HG02571 (cell line): ENCODE results near the gene RPUSD4.

Experiments
- ATAC-seq: cut with Tn5 transposase; IDR thresholded peaks from one replicate; pipeline ENCODE4 v1.9.1; 2021; ENCODE audit warnings: mild to moderate bottlenecking, moderate library complexity; ENCODE audit not compliant: unreplicated experiment

Gene RPUSD4

GRCh38 chr11:126185259-126186024, 26.0 kb downstream of the RPUSD4 start:
- no peak for ATAC-seq

DNA sequence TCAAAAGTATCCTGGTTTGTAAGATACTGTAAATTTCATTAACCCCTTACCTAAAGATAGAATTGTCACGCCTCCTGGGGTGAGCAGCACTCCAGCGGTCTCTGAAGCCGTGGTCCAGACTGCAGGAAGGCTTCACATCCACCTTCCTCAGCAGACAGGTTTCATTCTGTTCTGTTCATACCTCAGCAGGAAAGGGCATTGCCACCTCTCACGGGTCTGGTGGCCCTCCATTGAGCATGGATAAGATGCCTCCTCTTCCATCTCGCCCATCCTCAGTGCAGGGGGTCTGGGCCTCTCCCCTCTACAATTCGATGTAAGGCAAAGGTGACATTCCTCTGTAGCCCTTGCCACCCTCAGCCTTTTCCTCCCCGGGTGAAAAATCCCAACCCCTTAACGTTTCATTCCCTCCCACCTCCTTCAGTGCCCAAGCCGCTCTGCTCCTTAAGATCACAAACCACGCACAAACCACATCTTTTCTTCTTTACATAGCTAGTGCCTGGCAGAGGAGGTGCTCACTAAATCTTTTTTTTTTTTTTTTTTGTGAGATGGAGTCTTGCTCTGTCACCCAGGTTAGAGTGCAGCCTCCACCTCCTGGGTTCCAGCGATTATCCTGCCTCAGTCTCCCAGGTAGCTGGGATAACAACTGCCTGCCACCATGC, 28.5 kb downstream of the RPUSD4 start:
- ATAC-seq, result no peak

- ATAC-seq, result no peak
Observed at GRCh38 chr11:126181939-126182730, 29.3 kb downstream of the RPUSD4 start.

DNA sequence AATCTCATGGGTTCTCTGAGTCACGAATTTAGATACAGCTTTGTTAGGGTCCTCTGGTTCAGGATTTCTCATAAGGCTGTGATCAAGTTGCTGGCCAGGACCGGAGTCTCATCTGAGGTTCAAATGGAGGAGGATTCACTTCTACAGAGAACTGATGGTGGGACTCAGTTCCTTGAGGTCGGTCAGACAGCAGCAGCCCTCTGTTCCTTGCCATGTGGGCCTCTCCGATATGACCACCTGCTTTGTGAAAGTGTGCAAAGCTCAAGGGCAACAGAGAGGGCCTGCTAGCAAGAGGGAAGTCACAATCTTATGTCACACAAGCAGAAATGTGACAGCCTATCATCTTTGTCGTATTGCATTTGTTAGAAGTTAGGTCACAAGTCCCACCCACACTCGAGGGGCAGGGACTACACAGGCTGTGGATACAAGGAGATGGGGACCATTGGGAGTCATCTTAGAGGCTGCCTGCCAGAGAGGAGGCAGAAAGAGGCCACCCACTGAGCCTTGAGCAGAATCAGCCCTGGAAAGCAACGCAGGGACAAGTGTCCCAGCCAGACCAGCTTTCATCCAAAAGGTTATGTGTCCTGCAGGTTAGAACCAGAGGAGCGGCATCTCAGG, 34.5 kb downstream of the RPUSD4 start:
- ATAC-seq, result no peak

DNA sequence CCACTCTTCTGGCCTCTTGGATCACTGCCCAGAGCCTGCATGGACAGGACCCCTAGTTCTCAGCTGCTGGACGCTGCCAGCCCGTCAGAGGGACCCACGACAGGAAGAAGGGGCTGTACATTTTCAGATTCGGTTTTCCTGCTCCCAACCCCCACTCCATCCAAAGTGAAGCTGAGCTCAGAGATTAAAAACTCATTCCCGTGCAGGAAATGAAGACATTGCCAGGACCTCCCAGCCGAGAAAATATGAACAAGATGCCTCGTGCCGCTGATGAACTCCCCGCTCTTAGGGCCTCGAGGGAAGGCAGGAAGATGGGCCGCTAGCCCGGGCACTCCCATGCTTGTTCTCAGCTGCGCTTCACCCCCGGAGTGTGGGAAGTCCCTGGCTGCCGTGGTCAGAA, 36.1 kb downstream of the RPUSD4 start:
- ATAC-seq, result no peak

- no peak for ATAC-seq
Observed at GRCh38 chr11:126174816-126175215, 36.6 kb downstream of the RPUSD4 start.

- no peak for ATAC-seq
Observed at GRCh38 chr11:126173257-126173656, 38.2 kb downstream of the RPUSD4 start.

GRCh38 chr11:126172596-126173038, 38.8 kb downstream of the RPUSD4 start:
- no peak for ATAC-seq

GRCh38 chr11:126169291-126169690, 42.2 kb downstream of the RPUSD4 start:
- ATAC-seq, result no peak

DNA sequence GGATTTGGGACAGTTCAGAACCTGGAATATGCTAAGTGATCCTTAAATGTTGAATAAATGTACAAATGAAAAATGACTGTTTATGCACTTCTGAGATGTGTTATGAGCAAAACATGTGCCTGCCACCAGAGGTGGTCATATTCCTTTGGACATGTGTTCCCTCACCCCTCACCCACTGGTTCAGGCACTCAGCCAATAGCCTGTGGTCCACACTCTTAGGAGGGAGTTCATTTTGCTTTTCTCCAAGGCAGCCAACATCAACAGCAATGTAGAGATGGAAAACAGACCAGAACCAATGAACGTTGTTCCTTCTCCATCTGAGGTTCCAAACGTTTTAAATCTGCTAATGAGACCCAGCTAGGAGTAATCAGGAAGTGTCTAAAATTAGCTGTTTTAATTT, 44.0 kb downstream of the RPUSD4 start:
- ATAC-seq, result no peak

- ATAC-seq, result no peak
Observed at GRCh38 chr11:126166413-126166812, 45.0 kb downstream of the RPUSD4 start.

DNA sequence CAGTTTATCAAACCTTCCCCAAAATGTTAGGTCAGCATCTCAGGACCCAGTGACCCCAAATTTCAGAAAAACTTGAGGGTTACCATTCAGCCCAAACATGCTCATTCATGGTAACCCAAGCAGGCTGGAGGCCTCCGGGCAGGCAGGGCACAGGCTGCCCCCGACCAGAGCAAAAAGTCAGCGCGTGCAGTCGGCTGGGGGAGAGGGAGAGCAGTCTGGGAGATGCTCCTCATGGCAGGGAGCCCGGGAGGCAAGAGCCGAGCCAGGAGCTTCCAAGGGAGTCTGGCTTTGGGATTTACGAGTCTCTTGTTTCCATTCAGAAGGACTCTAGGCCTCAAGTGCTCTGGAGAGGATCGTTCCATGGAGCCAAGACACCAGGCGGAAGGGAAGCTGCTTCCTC, 45.7 kb downstream of the RPUSD4 start:
- ATAC-seq, result no peak

- ATAC-seq, result no peak
Observed at GRCh38 chr11:126165311-126165720, 46.1 kb downstream of the RPUSD4 start.

GRCh38 chr11:126164781-126165180, 46.7 kb downstream of the RPUSD4 start:
- no peak for ATAC-seq

DNA sequence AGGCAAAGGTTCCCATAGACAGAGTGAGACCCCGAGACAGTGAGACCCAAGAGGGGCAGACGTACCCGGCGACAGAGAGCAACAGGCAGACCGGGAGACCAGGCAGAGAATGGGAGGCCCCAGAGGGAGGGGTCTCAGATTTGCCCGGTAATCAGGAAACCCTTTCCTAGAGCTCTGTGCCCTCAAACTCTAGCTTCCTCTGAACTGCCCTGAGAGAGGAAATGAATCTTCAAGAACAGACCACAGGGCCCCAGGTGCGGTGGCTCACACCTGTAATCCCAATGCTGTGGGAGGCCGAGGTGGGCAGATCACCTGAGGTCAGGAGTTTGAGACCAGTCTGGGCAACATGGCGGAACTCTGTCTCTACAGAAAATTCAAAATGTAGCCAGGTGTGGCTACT, 47.7 kb downstream of the RPUSD4 start:
- ATAC-seq, result no peak

- no peak for ATAC-seq
Observed at GRCh38 chr11:126163074-126163700, 48.3 kb downstream of the RPUSD4 start.

GRCh38 chr11:126162306-126163030, 49.0 kb downstream of the RPUSD4 start:
- ATAC-seq, result no peak

DNA sequence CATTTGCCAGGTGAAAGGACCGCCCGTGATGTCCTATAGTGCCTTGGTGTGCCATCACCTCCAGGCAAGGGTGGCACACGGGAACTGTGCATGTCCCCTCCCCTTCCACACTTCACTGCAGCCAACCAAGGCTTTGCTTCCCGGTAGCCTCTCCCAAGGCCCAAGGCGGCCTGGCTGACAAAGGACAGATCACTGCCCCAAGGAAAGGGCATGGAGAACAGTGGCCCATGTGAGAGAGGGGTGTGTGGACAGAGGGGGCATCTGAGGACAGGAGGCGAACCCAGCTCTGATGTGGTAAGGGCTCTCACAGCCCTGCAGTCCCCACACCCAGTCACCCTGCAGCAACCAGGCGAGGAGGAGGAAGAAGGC, 50.4 kb downstream of the RPUSD4 start:
- no peak for ATAC-seq

DNA sequence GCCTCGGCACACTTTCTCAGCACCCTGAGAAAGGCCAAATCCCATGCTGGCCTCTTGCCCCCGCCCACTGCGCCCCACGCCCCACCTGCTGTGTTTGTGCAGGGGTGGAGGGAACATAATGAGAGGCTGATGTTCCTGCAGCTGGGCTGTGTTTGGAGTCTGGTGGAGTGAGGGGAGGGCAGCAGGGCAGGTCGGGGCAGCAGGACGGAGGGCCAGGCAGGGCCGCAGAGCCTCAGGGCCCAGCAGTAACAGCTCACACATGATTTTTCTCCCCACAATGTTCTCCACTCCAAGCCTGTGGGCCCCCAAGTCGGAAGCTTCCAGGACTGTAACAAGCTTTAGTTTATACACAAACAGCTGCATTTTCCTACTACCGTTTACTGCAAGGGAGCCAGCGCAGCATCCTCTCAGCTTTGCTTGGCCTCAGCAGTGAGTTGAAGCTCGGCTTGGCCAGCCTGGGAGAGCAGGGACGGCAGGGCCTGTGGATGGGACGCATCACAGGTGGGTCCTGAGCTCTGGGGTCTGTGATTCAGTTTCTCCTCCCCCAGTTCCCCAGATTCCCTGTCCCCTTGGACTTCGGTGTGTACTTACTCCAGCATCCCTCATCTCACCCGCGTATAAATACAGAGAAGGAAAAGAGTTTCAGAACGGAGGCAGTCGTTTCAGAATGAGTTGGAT, 51.0 kb downstream of the RPUSD4 start:
- ATAC-seq, result no peak
